HG02943 (cell line): ENCODE measurements around the gene SAMD10.
"Not testable (repeated sequence)": the region's sequence is repeated elsewhere in the genome, so short reads cannot be mapped to it uniquely, and the experiment has no call there.

Source experiments
- ATAC-seq: cut with Tn5 transposase; IDR thresholded peaks from one replicate; pipeline ENCODE4 v1.9.1; 2021; ENCODE audit warnings: mild to moderate bottlenecking, low read depth, moderate library complexity; ENCODE audit not compliant: unreplicated experiment

Gene SAMD10

GRCh38 chr20:63979557-63980316 is at the start of gene SAMD10:
SAMD10 (minus strand) TSS chr20:63979642; CDS start chr20:63979467, 175 bp downstream.
- ATAC-seq, result no peak

- ATAC-seq, result no peak
Measured at GRCh38 chr20:64027981-64028685, 48.7 kb upstream of the SAMD10 start.

- ATAC-seq, result no peak
Measured at GRCh38 chr20:64025826-64026412, 46.5 kb upstream of the SAMD10 start.

GRCh38 chr20:64025101-64025825 is 45.8 kb upstream of the SAMD10 start:
- ATAC-seq, result no peak

- no peak for ATAC-seq
Measured at GRCh38 chr20:64024141-64024990, 44.9 kb upstream of the SAMD10 start.

- ATAC-seq, result no peak
Measured at GRCh38 chr20:64023361-64024140, 44.1 kb upstream of the SAMD10 start.

GRCh38 chr20:64022671-64023360 is 43.4 kb upstream of the SAMD10 start:
- no peak for ATAC-seq

GRCh38 chr20:64021124-64021975 is 41.9 kb upstream of the SAMD10 start:
- ATAC-seq, result no peak

GRCh38 chr20:64015635-64016034 is 36.2 kb upstream of the SAMD10 start:
- no peak for ATAC-seq

- ATAC-seq, result not testable (repeated sequence)
Measured at GRCh38 chr20:64012385-64013154, 33.1 kb upstream of the SAMD10 start.

- no peak for ATAC-seq
Measured at GRCh38 chr20:64011366-64011779, 31.9 kb upstream of the SAMD10 start.

- ATAC-seq, result no peak
Measured at GRCh38 chr20:64010711-64011237, 31.3 kb upstream of the SAMD10 start.

GRCh38 chr20:64009811-64010387 is 30.5 kb upstream of the SAMD10 start:
- no peak for ATAC-seq

GRCh38 chr20:64006902-64007301 is 27.5 kb upstream of the SAMD10 start:
- no peak for ATAC-seq

- no peak for ATAC-seq
Measured at GRCh38 chr20:64006490-64006889, 27.0 kb upstream of the SAMD10 start.

- no peak for ATAC-seq
Measured at GRCh38 chr20:64005394-64005793, 26.0 kb upstream of the SAMD10 start.
